HCT116 (cell line): ENCODE results near the gene ATP6V1A. TPM values are rescaled to one million over a fixed set of nuclear protein-coding genes. Genes with fewer than 3 reads are reported as not detected.

Source experiments
- ATAC-seq: fragments of 200-7000 bp; cut with Tn5 transposase; 2 replicates; pipeline ENCODE4 v1.9.1; 2020; ENCODE audit warnings: mild to moderate bottlenecking, moderate library complexity
- BruUV-seq: library from RNA; stranded (reverse); fragments of 400-500 nt; replicated peaks from 2 replicates; lab custom pipeline; 2021; lab: Mats Ljungman, UMichigan
- CTCF ChIA-PET: fragments of 300-600 bp; sonication (Branson Sonifier 250); formaldehyde crosslinking; loops from one replicate; lab custom pipeline; 2021; ENCODE audit warnings: antibody characterized with exemption; lab: Charles Lee
- POLR2A ChIA-PET: fragments of 300-600, 350-600 bp; sonication (Branson Sonifier 250); formaldehyde crosslinking; loops from one replicate; lab custom pipeline; 2021; ENCODE audit warnings: antibody characterized with exemption; lab: Charles Lee
- RAD21 ChIA-PET, 2 experiments: fragments of 300-600 bp; sonication (Branson Sonifier 250); formaldehyde crosslinking; loops; one replicate each; lab custom pipeline; 2023; ENCODE audit warnings: low total read pairs in 2 of 2; ENCODE audit not compliant: uncharacterized antibody in 2 of 2, unreplicated experiment in 2 of 2, low non-redundant PET in 1 of 2; lab: Charles Lee
- DNase-seq: peaks from one replicate; pipeline ENCODE4 v3.0.0-alpha.2; 2010; ENCODE audit warnings: low read depth, low spot score
- H2AFZ ChIP-seq: fragments of 200-600 bp; shearing (Covaris generic), sonication (generic); 2 replicates; pipeline ENCODE4 v1.6.1; 2017; ENCODE audit warnings: low read depth, mixed run types, mixed read lengths, antibody characterized with exemption, low read length; ENCODE audit not compliant: poor library complexity, severe bottlenecking
- H3K27ac ChIP-seq: 2 replicates; pipeline ENCODE4 v1.5.1; 2012; ENCODE audit warnings: low read depth, low read length
- H3K27me3 ChIP-seq: fragments of 200-600 bp; sonication (generic); 2 replicates; pipeline ENCODE4 v1.6.1; 2016; ENCODE audit warnings: mixed run types, low read length, mixed read lengths; ENCODE audit not compliant: insufficient read depth
- H3K36me3 ChIP-seq, 2 experiments: fragments of 200-500 bp in 1 of 2; fragments of 200-600 bp in 1 of 2; sonication (Bioruptor generic) in 1 of 2; sonication (generic) in 1 of 2; 2 replicates each; pipeline versions ENCODE4 v1.5.1 to v1.6.1; 2014 to 2016; ENCODE audit warnings: low read length in 2 of 2, inconsistent platforms in 1 of 2, mixed read lengths in 1 of 2, mixed run types in 1 of 2; ENCODE audit not compliant: insufficient read depth in 2 of 2, control insufficient read depth in 1 of 2
- H3K4me1 ChIP-seq, 2 experiments: fragments of 200-600 bp in 1 of 2; sonication (generic) in 1 of 2; 2 replicates each; pipeline versions ENCODE4 v1.5.1 to v1.6.1; 2012 to 2017; ENCODE audit warnings: low read length in 2 of 2, inconsistent platforms in 1 of 2, mild to moderate bottlenecking in 1 of 2, mixed read lengths in 1 of 2, mixed run types in 1 of 2, moderate library complexity in 1 of 2; ENCODE audit not compliant: insufficient read depth in 2 of 2, control insufficient read depth in 1 of 2
- H3K4me2 ChIP-seq: fragments of 200-600 bp; sonication (generic); 2 replicates; pipeline ENCODE4 v1.6.1; 2017; ENCODE audit warnings: mixed run types, low read length, mixed read lengths
- H3K4me3 ChIP-seq, 2 experiments: fragments of 200-600 bp in 1 of 2; sonication (generic) in 1 of 2; replicated peaks in 1 of 2; 2 replicates each; pipeline ENCODE4 v1.5.1; 2011 to 2016; ENCODE audit warnings: low read length in 2 of 2, control low read depth in 1 of 2, low read depth in 1 of 2, mild to moderate bottlenecking in 1 of 2, mixed read lengths in 1 of 2, mixed run types in 1 of 2
- H3K79me2 ChIP-seq: fragments of 200-600 bp; sonication (generic); 2 replicates; pipeline ENCODE4 v1.6.1; 2017; ENCODE audit warnings: mild to moderate bottlenecking, mixed run types, low read length, moderate library complexity, mixed read lengths; ENCODE audit not compliant: insufficient read depth
- H3K9ac ChIP-seq: fragments of 200-600 bp; sonication (generic); 2 replicates; pipeline ENCODE4 v1.6.1; 2016; ENCODE audit warnings: low read length, mixed read lengths
- H3K9me2 ChIP-seq: fragments of 200-600 bp; sonication (generic), shearing (Covaris generic); 2 replicates; pipeline ENCODE4 v1.6.1; 2017; ENCODE audit warnings: mixed run types, mild to moderate bottlenecking, moderate library complexity; ENCODE audit not compliant: insufficient read depth
- H3K9me3 ChIP-seq, 2 experiments: fragments of 200-500 bp in 1 of 2; fragments of 200-600 bp in 1 of 2; sonication (Bioruptor generic) in 1 of 2; sonication (generic) in 1 of 2; 2 replicates each; pipeline ENCODE4 v1.6.1; 2014 to 2017; ENCODE audit warnings: low read length in 2 of 2, mixed read lengths in 2 of 2, inconsistent platforms in 1 of 2, low read depth in 1 of 2, mild to moderate bottlenecking in 1 of 2, mixed run types in 1 of 2, moderate library complexity in 1 of 2; ENCODE audit not compliant: control insufficient read depth in 1 of 2, insufficient read depth in 1 of 2
- H4K20me1 ChIP-seq: fragments of 200-600 bp; sonication (generic), shearing (Covaris generic); 2 replicates; pipeline ENCODE4 v1.6.1; 2017; ENCODE audit warnings: mixed run types, mild to moderate bottlenecking, moderate library complexity; ENCODE audit not compliant: insufficient read depth
- EZH2phosphoT487 ChIP-seq: fragments of 200-600 bp; IDR thresholded peaks from 2 replicates; pipeline ENCODE4 v1.6.1; 2018; ENCODE audit warnings: antibody characterized with exemption, borderline replicate concordance
- FOSL1 ChIP-seq: IDR thresholded peaks from 2 replicates; pipeline ENCODE4 v1.6.1; 2012; ENCODE audit warnings: low read depth
- JUND ChIP-seq: IDR thresholded peaks from 2 replicates; pipeline ENCODE4 v1.6.1; 2012
- POLR2AphosphoS5 ChIP-seq: IDR thresholded peaks from 2 replicates; pipeline ENCODE4 v1.6.1; 2011; ENCODE audit warnings: mild to moderate bottlenecking, low read depth, low read length, moderate library complexity
- RAD21 ChIP-seq: IDR thresholded peaks from 2 replicates; pipeline ENCODE4 v1.6.1; 2012; ENCODE audit warnings: low read depth, mild to moderate bottlenecking
- SIN3A ChIP-seq: IDR thresholded peaks from 2 replicates; pipeline ENCODE4 v1.6.1; 2012; ENCODE audit warnings: low read depth
- SP1 ChIP-seq: IDR thresholded peaks from 2 replicates; pipeline ENCODE4 v1.6.1; 2012; ENCODE audit warnings: low read depth
- SRF ChIP-seq: IDR thresholded peaks from 2 replicates; pipeline ENCODE4 v1.6.1; 2012; ENCODE audit warnings: low read depth
- TCF7L2 ChIP-seq: IDR thresholded peaks from 2 replicates; pipeline ENCODE4 v1.7.0; 2011; ENCODE audit warnings: borderline replicate concordance, inconsistent platforms; ENCODE audit not compliant: insufficient read depth, insufficient read length; ENCODE audit errors: extremely low read depth
- YY1 ChIP-seq: IDR thresholded peaks from 2 replicates; pipeline ENCODE4 v1.6.1; 2011; ENCODE audit warnings: low read length, low read depth, moderate library complexity, mild to moderate bottlenecking; ENCODE audit not compliant: insufficient replicate concordance; ENCODE audit errors: extremely low read depth
- ZFX ChIP-seq: fragments of 450-650 bp; IDR thresholded peaks from 2 replicates; pipeline ENCODE4 v1.6.1; 2017
- intact Hi-C: fragments of 100-400 bp; cut with micrococcal nuclease; formaldehyde crosslinking; loops from 2 replicates; pipeline ENCODE4 v1.10.0; 2022
- total RNA-seq: library from RNA; stranded (reverse); gene quantifications from one replicate; pipeline ENCODE4 v1.2.1, GENCODE V29; 2021; ENCODE audit not compliant: unreplicated experiment
- TF ChIP-seq, protein P1 (sequence below): IDR thresholded peaks from 2 replicates; pipeline ENCODE4 v1.6.1; 2012

ATP6V1A gene
- total RNA-seq, 1 experiment from 2014 or later: 54.7 TPM

DNA sequence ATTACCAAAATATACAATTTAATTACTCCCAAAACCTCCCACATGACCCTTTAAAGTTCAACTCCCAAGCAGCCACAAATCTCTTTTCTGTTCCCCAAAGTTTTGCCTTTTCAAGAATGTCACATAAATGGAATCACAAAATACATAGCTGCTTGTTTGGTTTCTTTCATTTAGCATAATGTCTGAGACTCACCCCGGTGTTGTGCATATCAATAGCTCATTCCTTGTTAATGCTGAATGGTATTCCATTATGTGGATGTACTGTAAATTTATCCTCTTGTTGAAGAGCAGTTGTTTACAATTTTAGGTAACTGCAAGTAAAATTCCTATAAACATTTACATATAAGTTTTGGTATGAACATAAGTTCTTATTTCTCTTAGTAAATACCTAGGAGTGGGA lies 16.3 kb upstream of the ATP6V1A start:
- peaks cover 32% of the 10 kb centered on the region; the same call in 1 of the 2 replicates for H4K20me1 ChIP-seq
- no peak overlapping the region for H3K9ac ChIP-seq
- no peak for TF ChIP-seq EZH2phosphoT487
- TF ChIP-seq TCF7L2: no peak
- no peak for TF ChIP-seq SRF
- no peak for TF ChIP-seq YY1
- TF ChIP-seq ZFX: no peak
- no peak for TF ChIP-seq RAD21
- TF ChIP-seq POLR2AphosphoS5: no peak
- TF ChIP-seq FOSL1: no peak
- no peak for TF ChIP-seq JUND
- BruUV-seq: no TSS peak
- RAD21 ChIA-PET: no interaction called here
- peaks cover 3 to 5% of the 10 kb centered on the region in 2 experiments; a peak in 2 of 4 replicates for H3K36me3 ChIP-seq
- ATAC-seq: no peak
- no peaks in the 10 kb centered on the region for H3K9me3 ChIP-seq
- no peak overlapping the region for H3K4me3 ChIP-seq
- H3K9me2 ChIP-seq: no peaks in the 10 kb centered on the region
- CTCF ChIA-PET: interaction anchor here (0.9 to 1.1 kb wide), 2 partner anchors 8 to 15 kb away, joined by 3 read pairs; no protein-coding TSS in a partner anchor
- H3K27ac ChIP-seq: no peak overlapping the region
- POLR2A ChIA-PET: no interaction called here
- H3K4me2 ChIP-seq: no peak overlapping the region
- no peaks in the 10 kb centered on the region for H3K27me3 ChIP-seq
- no peak for DNase-seq
- intact Hi-C loops: no loop called here
- H3K79me2 ChIP-seq: peaks cover 100% of the 10 kb centered on the region
- H2AFZ ChIP-seq: no peak overlapping the region
- no peaks in the 10 kb centered on the region for H3K4me1 ChIP-seq

DNA sequence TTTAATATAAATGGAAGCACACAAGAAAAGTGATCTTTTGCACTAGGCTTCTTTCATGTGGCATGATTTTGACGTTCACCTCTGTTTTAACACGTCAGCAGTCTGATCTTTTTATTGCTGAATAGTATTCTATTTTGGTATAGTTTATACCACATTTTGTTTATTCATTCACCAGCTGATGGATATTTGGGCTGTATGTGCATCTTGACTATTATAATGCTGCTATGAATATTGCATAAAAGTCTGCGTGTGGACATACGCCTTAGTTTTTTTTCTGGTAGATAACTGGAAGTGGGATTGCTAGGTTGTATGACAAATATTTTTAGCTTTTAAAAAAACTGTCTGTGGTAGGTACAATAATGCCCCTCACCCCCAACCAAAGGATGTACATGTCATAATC lies 15.1 kb upstream of the ATP6V1A start:
- Histone ChIP-seq H3K9me2 (no peaks in the 10 kb centered on the region), H3K4me2 (no peak overlapping the region), H4K20me1 (peaks cover 41% of the 10 kb centered on the region), H3K9me3 (no peaks in the 10 kb centered on the region), H3K27ac (no peak overlapping the region), H3K4me3 (no peak overlapping the region), H3K9ac (no peak overlapping the region), H3K36me3 (peaks cover 3 to 5% of the 10 kb centered on the region in 2 experiments; a peak in 2 of 4 replicates), H3K4me1 (no peaks in the 10 kb centered on the region), H3K79me2 (peaks cover 100% of the 10 kb centered on the region), H3K27me3 (no peaks in the 10 kb centered on the region), H2AFZ (no peak overlapping the region)
- intact Hi-C loops: no loop called here
- ChIA-PET RAD21 (no interaction called here), CTCF (no interaction called here), POLR2A (no interaction called here)
- BruUV-seq: no TSS peak
- TF ChIP-seq SIN3A: no peak
- TF ChIP-seq, protein P1, sequence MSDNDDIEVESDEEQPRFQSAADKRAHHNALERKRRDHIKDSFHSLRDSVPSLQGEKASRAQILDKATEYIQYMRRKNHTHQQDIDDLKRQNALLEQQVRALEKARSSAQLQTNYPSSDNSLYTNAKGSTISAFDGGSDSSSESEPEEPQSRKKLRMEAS: no peak
- TF ChIP-seq EZH2phosphoT487: no peak
- TF ChIP-seq JUND: no peak
- TF ChIP-seq SP1: no peak
- no peak for TF ChIP-seq ZFX
- no peak for TF ChIP-seq POLR2AphosphoS5
- no peak for TF ChIP-seq YY1
- DNase-seq (no peak), ATAC-seq (no peak)
